ENCODE measurements around the gene DNAJB9.
A peak's percentile ranks its signal among the peaks of the same experiment; 100 is the strongest.

The DNAJB9 gene

GRCh38 chr7:108570146-108570755 lies 577 bp downstream of the DNAJB9 start:
- DNase-seq, result peak; percentile 51

- DNase-seq, result no peak
Observed at GRCh38 chr7:108572480-108572879, 2.8 kb downstream of the DNAJB9 start.

- DNase-seq, result no peak
Observed at GRCh38 chr7:108575156-108575555, 5.5 kb downstream of the DNAJB9 start.

GRCh38 chr7:108576116-108576515 lies 6.4 kb downstream of the DNAJB9 start:
- DNase-seq, result no peak

GRCh38 chr7:108578937-108579336 lies 9.3 kb downstream of the DNAJB9 start:
- no peak for DNase-seq

- DNase-seq, result no peak
Observed at GRCh38 chr7:108580298-108580697, 10.6 kb downstream of the DNAJB9 start.

- no peak for DNase-seq
Observed at GRCh38 chr7:108581655-108582491, 12.2 kb downstream of the DNAJB9 start.

- DNase-seq, result no peak
Observed at GRCh38 chr7:108584211-108584610, 14.5 kb downstream of the DNAJB9 start.

- DNase-seq, result no peak
Observed at GRCh38 chr7:108585843-108586242, 16.2 kb downstream of the DNAJB9 start.

GRCh38 chr7:108586274-108586710 lies 16.6 kb downstream of the DNAJB9 start:
- no peak for DNase-seq

GRCh38 chr7:108589199-108589598 lies 19.5 kb downstream of the DNAJB9 start:
- no peak for DNase-seq

- DNase-seq, result no peak
Observed at GRCh38 chr7:108589874-108590273, 20.2 kb downstream of the DNAJB9 start.

- no peak for DNase-seq
Observed at GRCh38 chr7:108590606-108591005, 20.9 kb downstream of the DNAJB9 start.

GRCh38 chr7:108592646-108593201 lies 23.1 kb downstream of the DNAJB9 start:
- no peak for DNase-seq

GRCh38 chr7:108596560-108596959 lies 26.9 kb downstream of the DNAJB9 start:
- DNase-seq, result no peak

- no peak for DNase-seq
Observed at GRCh38 chr7:108598153-108598552, 28.5 kb downstream of the DNAJB9 start.

GRCh38 chr7:108598914-108599580 lies 29.4 kb downstream of the DNAJB9 start:
- no peak for DNase-seq

- no peak for DNase-seq
Observed at GRCh38 chr7:108600399-108600798, 30.7 kb downstream of the DNAJB9 start.

- no peak for DNase-seq
Observed at GRCh38 chr7:108603656-108604306, 34.1 kb downstream of the DNAJB9 start.

GRCh38 chr7:108604307-108605077 lies 34.8 kb downstream of the DNAJB9 start:
- DNase-seq, result no peak

- DNase-seq, result no peak
Observed at GRCh38 chr7:108605559-108606201, 36.0 kb downstream of the DNAJB9 start.

GRCh38 chr7:108609643-108610042 lies 40.0 kb downstream of the DNAJB9 start:
- DNase-seq, result no peak
